CD4-positive, alpha-beta T cell (primary cell): ENCODE measurements around the gene R3HDM1. TPM values are rescaled to one million over a fixed set of nuclear protein-coding genes. Genes with fewer than 3 reads are reported as not detected.

Experiments
- ATAC-seq: fragments of 200-7000 bp; cut with Tn5 transposase; one replicate; pipeline ENCODE4 v1.10.0; 2022; ENCODE audit warnings: mild to moderate bottlenecking; ENCODE audit not compliant: poor library complexity
- CTCF ChIA-PET: fragments of 350-600 bp; sonication (Branson Sonifier 250); formaldehyde crosslinking; loops from one replicate; lab custom pipeline; 2021; ENCODE audit warnings: antibody characterized with exemption, inconsistent platforms; lab: Charles Lee
- POLR2A ChIA-PET: fragments of 350-600 bp; sonication (Branson Sonifier 250); formaldehyde crosslinking; loops from one replicate; lab custom pipeline; 2021; ENCODE audit warnings: antibody characterized with exemption, inconsistent platforms; lab: Charles Lee
- DNase-seq, 14 experiments: peaks; one replicate each; pipeline ENCODE4 v3.0.0-alpha.2; 2013 to 2020; ENCODE audit warnings: mixed read lengths in 2 of 14
- H3K27ac ChIP-seq, 2 donors: one replicate each; pipeline versions ENCODE4 v1.5.1 to v1.7.0; 2013; ENCODE audit warnings: low read length in 2 of 2, low read depth in 1 of 2, mild to moderate bottlenecking in 1 of 2
- H3K27me3 ChIP-seq, 2 experiments: 1 replicate in 1 of 2; 2 replicates in 1 of 2; pipeline versions ENCODE4 v1.6.1 to v1.7.0; 2013; ENCODE audit warnings: low read length in 2 of 2, control low read depth in 1 of 2, mild to moderate bottlenecking in 1 of 2, moderate library complexity in 1 of 2; ENCODE audit not compliant: insufficient read depth in 2 of 2, control insufficient read depth in 1 of 2
- H3K36me3 ChIP-seq: one replicate; pipeline ENCODE4 v1.6.1; 2013; ENCODE audit warnings: low read length, control low read depth; ENCODE audit not compliant: insufficient read depth
- H3K4me1 ChIP-seq: one replicate; pipeline ENCODE4 v1.6.1; 2013; ENCODE audit warnings: low read length, control low read depth; ENCODE audit not compliant: insufficient read depth
- H3K4me3 ChIP-seq: one replicate; pipeline ENCODE4 v1.5.1; 2013; ENCODE audit warnings: mild to moderate bottlenecking, low read length, moderate library complexity
- H3K9me3 ChIP-seq, 2 experiments: 1 replicate in 1 of 2; 2 replicates in 1 of 2; pipeline versions ENCODE4 v1.6.1 to v1.7.0; 2013; ENCODE audit warnings: low read length in 2 of 2, mild to moderate bottlenecking in 2 of 2, control low read depth in 1 of 2, moderate library complexity in 1 of 2; ENCODE audit not compliant: control insufficient read depth in 1 of 2, insufficient read depth in 1 of 2
- H3K27ac Mint-ChIP-seq: one replicate; pipeline ENCODE4 v1.8.0; 2020; ENCODE audit warnings: mixed read lengths
- H3K27me3 Mint-ChIP-seq: one replicate; pipeline ENCODE4 v1.8.0; 2021; ENCODE audit warnings: mixed read lengths
- H3K36me3 Mint-ChIP-seq: one replicate; pipeline ENCODE4 v1.8.0; 2021; ENCODE audit warnings: low read depth, mixed read lengths
- H3K4me1 Mint-ChIP-seq: one replicate; pipeline ENCODE4 v1.8.0; 2021; ENCODE audit warnings: low read depth, mixed read lengths
- H3K4me3 Mint-ChIP-seq: one replicate; pipeline ENCODE4 v1.8.0; 2020; ENCODE audit warnings: mild to moderate bottlenecking, mixed read lengths
- H3K9me3 Mint-ChIP-seq: one replicate; pipeline ENCODE4 v1.8.0; 2020; ENCODE audit warnings: mixed read lengths
- intact Hi-C, 2 experiments: fragments of 100-400 bp; cut with DNase I in 1 of 2; cut with micrococcal nuclease in 1 of 2; formaldehyde crosslinking; loops; one replicate each; pipeline versions ENCODE4 v1.15.1 to v1.9.0; 2023 to 2025; cut with DNase I, micrococcal nuclease
- total RNA-seq, 174 experiments: library from RNA in 2 of 174; stranded (reverse) in 2 of 174; gene quantifications; one replicate each; pipeline ENCODE4 v1.2.3 and lab custom pipeline; 2021 to 2026
- TF ChIP-seq, protein P1 (sequence below): fragments of 200-600 bp; IDR thresholded peaks from one replicate; pipeline ENCODE4 v1.8.0; 2022; ENCODE audit warnings: antibody characterized with exemption, mild to moderate bottlenecking

Gene R3HDM1
- total RNA-seq, 2 experiments from 2014 or later: 39.7 to 41.4 TPM

DNA sequence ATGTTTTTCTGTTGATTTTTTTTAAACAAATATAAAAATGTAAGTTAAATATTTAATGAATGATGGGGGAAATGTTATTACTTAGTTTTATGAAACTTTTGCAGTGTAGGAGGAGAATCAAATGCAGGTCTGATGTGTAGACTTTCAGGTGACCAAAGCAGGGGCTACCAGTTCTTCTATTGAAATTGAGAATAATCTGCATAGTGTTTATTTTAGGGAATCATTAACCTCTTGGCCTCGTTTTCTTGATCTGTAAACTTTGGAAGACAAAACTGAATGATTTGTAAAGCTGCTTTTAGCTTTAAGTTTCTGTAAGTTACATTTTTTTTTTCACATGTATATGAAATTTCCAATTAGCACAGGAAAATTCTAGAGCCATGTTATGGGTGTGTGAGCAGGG is 99.2 kb downstream of the R3HDM1 start:
- no peak for ATAC-seq
- Histone ChIP-seq H3K36me3 (peaks cover 10% of the 10 kb centered on the region), H3K4me3 (no peak overlapping the region), H3K9me3 (no peaks in the 10 kb centered on the region), H3K27ac (no peak overlapping the region), H3K27me3 (no peaks in the 10 kb centered on the region), H3K4me1 (no peaks in the 10 kb centered on the region)
- peaks cover 44% of the 10 kb centered on the region for H3K36me3 Mint-ChIP-seq
- H3K27me3 Mint-ChIP-seq: no peaks in the 10 kb centered on the region
- no peaks in the 10 kb centered on the region for H3K4me1 Mint-ChIP-seq
- H3K9me3 Mint-ChIP-seq: no peaks in the 10 kb centered on the region
- no peak overlapping the region for H3K4me3 Mint-ChIP-seq
- POLR2A ChIA-PET: no interaction called here
- TF ChIP-seq, protein P1, sequence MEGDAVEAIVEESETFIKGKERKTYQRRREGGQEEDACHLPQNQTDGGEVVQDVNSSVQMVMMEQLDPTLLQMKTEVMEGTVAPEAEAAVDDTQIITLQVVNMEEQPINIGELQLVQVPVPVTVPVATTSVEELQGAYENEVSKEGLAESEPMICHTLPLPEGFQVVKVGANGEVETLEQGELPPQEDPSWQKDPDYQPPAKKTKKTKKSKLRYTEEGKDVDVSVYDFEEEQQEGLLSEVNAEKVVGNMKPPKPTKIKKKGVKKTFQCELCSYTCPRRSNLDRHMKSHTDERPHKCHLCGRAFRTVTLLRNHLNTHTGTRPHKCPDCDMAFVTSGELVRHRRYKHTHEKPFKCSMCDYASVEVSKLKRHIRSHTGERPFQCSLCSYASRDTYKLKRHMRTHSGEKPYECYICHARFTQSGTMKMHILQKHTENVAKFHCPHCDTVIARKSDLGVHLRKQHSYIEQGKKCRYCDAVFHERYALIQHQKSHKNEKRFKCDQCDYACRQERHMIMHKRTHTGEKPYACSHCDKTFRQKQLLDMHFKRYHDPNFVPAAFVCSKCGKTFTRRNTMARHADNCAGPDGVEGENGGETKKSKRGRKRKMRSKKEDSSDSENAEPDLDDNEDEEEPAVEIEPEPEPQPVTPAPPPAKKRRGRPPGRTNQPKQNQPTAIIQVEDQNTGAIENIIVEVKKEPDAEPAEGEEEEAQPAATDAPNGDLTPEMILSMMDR: no peak
- no peak for DNase-seq
- CTCF ChIA-PET: no interaction called here
- intact Hi-C loops: no loop called here
- H3K27ac Mint-ChIP-seq: no peak overlapping the region

DNA sequence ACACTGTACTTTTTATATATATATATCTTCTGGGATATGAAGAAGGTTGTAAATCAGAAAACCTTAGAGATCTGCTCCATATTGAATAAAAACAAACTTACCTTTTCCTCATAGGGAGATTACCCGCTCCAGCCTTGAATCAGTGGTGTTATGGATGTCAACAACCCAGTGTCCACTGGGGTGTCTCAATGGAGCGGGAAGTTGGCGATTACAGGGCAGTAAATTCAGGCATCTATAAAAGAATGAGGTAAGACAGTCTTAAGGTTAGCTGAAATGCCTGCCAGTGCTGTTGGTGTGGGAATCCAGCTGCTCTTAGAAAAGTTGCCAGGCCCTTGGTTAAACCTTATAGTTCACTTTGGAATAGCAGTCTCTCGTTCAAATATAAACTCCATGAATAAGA is 102.3 kb downstream of the R3HDM1 start:
- DNase-seq: no peak
- Mint-ChIP-seq H3K4me1 (no peaks in the 10 kb centered on the region), H3K27me3 (no peaks in the 10 kb centered on the region), H3K27ac (no peak overlapping the region), H3K36me3 (peaks cover 67% of the 10 kb centered on the region), H3K4me3 (no peak overlapping the region), H3K9me3 (no peaks in the 10 kb centered on the region)
- Histone ChIP-seq H3K9me3 (no peaks in the 10 kb centered on the region), H3K4me3 (no peak overlapping the region), H3K27me3 (no peaks in the 10 kb centered on the region), H3K4me1 (no peaks in the 10 kb centered on the region), H3K27ac (no peak overlapping the region), H3K36me3 (peaks cover 30% of the 10 kb centered on the region)
- intact Hi-C loops: no loop called here
- TF ChIP-seq, protein P1: no peak
- CTCF ChIA-PET: no interaction called here
- POLR2A ChIA-PET: interaction anchor here (0.6 kb wide), 1 partner anchor 394 kb away, joined by 3 read pairs; no protein-coding TSS in a partner anchor
- no peak for ATAC-seq

DNA sequence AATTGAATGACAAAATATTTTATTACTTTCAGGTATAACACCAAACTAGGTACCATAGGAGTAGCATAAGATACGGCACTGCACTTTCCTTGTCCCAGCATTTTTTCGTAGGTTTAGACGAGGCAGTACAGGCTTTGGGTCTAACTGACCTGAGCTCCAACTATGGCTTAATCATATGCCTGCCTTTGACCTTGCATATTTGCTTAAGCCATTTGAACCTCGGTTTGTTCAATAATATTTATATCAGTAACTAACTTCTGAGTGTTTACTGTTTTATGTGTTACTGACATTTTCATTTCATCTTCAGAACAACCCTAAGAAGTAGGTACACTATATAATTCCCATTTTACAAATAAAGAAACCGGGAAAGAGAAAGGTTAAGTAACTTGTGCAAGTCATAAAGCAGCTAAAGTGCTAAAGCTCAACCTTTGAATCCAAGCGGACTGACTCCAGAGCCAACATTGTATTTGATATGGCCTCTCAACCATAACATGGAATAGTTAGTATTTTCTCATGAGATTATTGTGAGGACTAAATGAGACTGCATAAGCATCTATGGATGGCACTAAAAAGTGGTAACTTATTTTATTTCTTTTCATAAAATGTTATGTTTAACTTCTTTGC is 104.0 kb downstream of the R3HDM1 start:
- Histone ChIP-seq H3K4me3 (no peak overlapping the region), H3K4me1 (no peaks in the 10 kb centered on the region), H3K27me3 (no peaks in the 10 kb centered on the region), H3K9me3 (no peaks in the 10 kb centered on the region), H3K36me3 (peaks cover 41% of the 10 kb centered on the region), H3K27ac (no peak overlapping the region)
- no peak overlapping the region for H3K4me3 Mint-ChIP-seq
- POLR2A ChIA-PET: interaction anchor here (0.5 kb wide), 1 partner anchor 84 kb away, joined by 3 read pairs; no protein-coding TSS in a partner anchor
- no peaks in the 10 kb centered on the region for H3K9me3 Mint-ChIP-seq
- intact Hi-C loops: no loop called here
- TF ChIP-seq, protein P1: no peak
- DNase-seq (no peak), ATAC-seq (no peak)
- H3K36me3 Mint-ChIP-seq: peaks cover 73% of the 10 kb centered on the region
- no peaks in the 10 kb centered on the region for H3K4me1 Mint-ChIP-seq
- H3K27me3 Mint-ChIP-seq: no peaks in the 10 kb centered on the region
- CTCF ChIA-PET: no interaction called here
- H3K27ac Mint-ChIP-seq: no peak overlapping the region
